Effector memory CD4-positive, alpha-beta T cell (primary cell): ENCODE data around the gene CDHR5.
"Not testable (repeated sequence)": the region's sequence is repeated elsewhere in the genome, so short reads cannot be mapped to it uniquely, and the experiment has no call there.

Experiments
- DNase-seq, 3 donors: peaks; one replicate each; pipeline ENCODE4 v3.0.0-alpha.2; 2020
- H3K27ac ChIP-seq: 2 replicates; pipeline ENCODE4 v1.7.0; 2013; ENCODE audit warnings: mild to moderate bottlenecking, low read length, moderate library complexity; ENCODE audit not compliant: insufficient read depth, poor library complexity, severe bottlenecking
- H3K27me3 ChIP-seq: replicated peaks from 2 replicates; pipeline ENCODE4 v1.7.0; 2013; ENCODE audit warnings: mild to moderate bottlenecking, low read length; ENCODE audit not compliant: insufficient read depth, control insufficient read depth, poor library complexity, severe bottlenecking
- H3K36me3 ChIP-seq: 2 replicates; pipeline ENCODE4 v1.7.0; 2013; ENCODE audit warnings: mild to moderate bottlenecking, low read length, moderate library complexity; ENCODE audit not compliant: control insufficient read depth, insufficient read depth
- H3K4me1 ChIP-seq: 2 replicates; pipeline ENCODE4 v1.7.0; 2013; ENCODE audit warnings: low read length, mild to moderate bottlenecking; ENCODE audit not compliant: control insufficient read depth, insufficient read depth, poor library complexity, severe bottlenecking
- H3K4me3 ChIP-seq: 2 replicates; pipeline ENCODE4 v1.7.0; 2013; ENCODE audit warnings: low read length, low read depth, mild to moderate bottlenecking; ENCODE audit not compliant: insufficient read depth, poor library complexity, severe bottlenecking
- H3K9me3 ChIP-seq: 2 replicates; pipeline ENCODE4 v1.7.0; 2013; ENCODE audit warnings: mild to moderate bottlenecking, low read length, moderate library complexity; ENCODE audit not compliant: control insufficient read depth

The CDHR5 gene

DNA sequence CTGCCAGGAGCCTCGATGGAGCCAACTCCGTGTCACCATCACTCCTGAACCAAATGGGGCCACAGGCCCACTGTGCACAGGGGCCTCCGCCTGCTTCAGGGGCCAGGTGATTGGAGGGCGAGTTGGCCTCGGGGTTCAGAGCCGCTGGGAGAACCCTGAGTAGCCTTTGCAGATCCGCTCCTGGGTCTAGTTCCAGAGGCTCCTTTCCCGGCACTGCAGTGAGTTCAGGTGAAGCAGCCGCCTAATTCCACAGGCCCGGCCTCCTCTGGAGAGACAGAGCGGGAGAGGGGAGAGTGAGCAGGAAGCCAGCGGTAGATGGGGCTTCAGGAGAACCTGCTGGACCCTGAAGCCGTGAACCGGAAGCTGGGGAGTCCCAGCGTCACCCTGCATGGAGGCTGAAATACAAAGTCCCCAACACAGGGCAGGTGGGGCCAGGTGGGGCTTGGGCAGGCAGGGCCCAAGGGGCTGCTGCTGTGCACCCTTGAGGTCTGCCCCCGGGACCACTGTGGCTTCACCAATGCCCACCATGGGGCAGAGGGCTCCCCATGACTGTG lies 34.9 kb upstream of the CDHR5 start:
- Histone ChIP-seq H3K27ac (no peak overlapping the region), H3K4me3 (no peak overlapping the region), H3K4me1 (no peaks in the 10 kb centered on the region), H3K27me3 (no peaks in the 10 kb centered on the region), H3K9me3 (no peaks in the 10 kb centered on the region), H3K36me3 (peaks cover 10% of the 10 kb centered on the region)
- DNase-seq: no peak

- Histone ChIP-seq H3K4me3 (no peak overlapping the region), H3K36me3 (peaks cover 10% of the 10 kb centered on the region), H3K27me3 (no peaks in the 10 kb centered on the region), H3K4me1 (no peaks in the 10 kb centered on the region), H3K27ac (no peak overlapping the region), H3K9me3 (no peaks in the 10 kb centered on the region)
- no peak for DNase-seq
Measured at GRCh38 chr11:657691-658126, 33.0 kb upstream of the CDHR5 start.

DNA sequence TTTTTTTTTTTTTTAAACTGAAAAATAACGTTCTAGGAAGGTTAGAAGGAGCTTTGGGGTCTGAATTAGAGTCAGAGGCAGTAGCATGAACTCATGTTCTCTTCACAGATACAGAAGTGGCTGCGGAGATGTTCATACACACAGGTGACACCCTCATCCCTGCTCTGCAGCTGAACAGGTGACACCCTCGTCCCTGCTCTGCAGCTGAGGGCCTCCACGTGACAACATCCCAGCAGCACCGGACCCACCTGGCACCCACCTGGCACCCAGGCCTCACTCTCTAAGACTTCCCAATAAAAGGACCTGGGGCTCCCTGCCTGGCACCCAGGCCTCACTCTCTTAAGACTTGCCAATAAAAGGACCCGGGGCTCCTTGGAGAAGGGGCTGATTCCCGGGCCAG lies 32.1 kb upstream of the CDHR5 start:
- no peaks in the 10 kb centered on the region for H3K4me1 ChIP-seq
- no peak overlapping the region for H3K27ac ChIP-seq
- no peak overlapping the region for H3K4me3 ChIP-seq
- H3K36me3 ChIP-seq: peaks cover 10% of the 10 kb centered on the region
- no peaks in the 10 kb centered on the region for H3K9me3 ChIP-seq
- H3K27me3 ChIP-seq: no peaks in the 10 kb centered on the region
- DNase-seq: no peak

DNA sequence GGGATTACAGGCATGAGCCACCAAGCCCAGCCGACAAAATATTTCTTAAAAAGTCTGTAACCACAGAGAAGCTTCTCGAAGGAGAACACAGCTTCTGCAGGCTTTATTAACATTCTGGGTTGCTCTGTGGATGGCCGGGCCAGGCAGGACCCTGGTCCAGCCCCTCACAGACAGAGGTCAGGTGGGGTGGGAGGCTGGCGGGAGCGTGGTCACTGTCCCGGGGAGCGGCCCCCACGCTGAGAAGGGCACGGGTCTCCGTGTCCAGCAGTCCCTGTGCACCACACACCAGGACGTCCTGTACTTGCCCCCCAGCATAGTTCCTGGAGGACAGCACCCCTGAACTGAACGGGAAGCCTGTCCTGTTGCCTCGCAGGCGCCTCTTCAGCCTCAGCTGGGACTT lies 31.7 kb upstream of the CDHR5 start:
- Histone ChIP-seq H3K9me3 (no peaks in the 10 kb centered on the region), H3K27me3 (no peaks in the 10 kb centered on the region), H3K4me3 (no peak overlapping the region), H3K4me1 (no peaks in the 10 kb centered on the region), H3K36me3 (peaks cover 10% of the 10 kb centered on the region), H3K27ac (no peak overlapping the region)
- no peak for DNase-seq

DNA sequence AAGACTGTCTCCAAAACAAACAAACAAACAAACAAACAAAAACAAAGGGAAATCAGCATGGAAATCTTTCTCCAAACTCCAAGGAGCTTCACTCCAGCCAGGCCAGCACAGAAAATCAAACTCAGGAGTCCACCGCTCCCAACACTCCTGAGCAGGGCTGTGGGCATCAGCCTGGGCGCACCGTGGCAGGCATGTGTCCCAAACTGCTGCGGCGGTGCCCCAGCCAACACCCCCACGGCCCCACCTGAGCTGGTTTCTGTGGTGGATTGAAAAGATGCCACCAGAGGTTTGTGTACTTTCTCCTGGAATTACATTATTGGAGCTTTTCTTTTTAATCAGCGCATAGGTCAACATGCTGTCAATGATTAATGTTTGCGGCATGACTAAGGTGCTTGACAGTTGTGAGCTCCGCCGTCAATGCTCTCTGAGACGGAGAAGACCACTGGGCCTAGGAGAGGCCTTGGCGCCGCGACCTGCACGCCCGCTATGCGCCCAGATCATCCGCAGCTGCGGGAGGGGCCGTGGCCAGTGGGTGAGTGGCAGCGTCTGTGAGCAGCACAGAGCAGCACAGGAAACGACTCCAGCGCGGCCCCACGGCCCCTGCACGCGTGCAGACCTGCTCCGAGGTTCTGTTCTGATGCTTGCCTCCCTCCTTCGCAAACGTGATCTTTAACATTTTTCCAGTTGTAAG lies 30.4 kb upstream of the CDHR5 start:
- DNase-seq: no peak
- H3K4me3 ChIP-seq: no peak overlapping the region
- peaks cover 7% of the 10 kb centered on the region for H3K36me3 ChIP-seq

DNA sequence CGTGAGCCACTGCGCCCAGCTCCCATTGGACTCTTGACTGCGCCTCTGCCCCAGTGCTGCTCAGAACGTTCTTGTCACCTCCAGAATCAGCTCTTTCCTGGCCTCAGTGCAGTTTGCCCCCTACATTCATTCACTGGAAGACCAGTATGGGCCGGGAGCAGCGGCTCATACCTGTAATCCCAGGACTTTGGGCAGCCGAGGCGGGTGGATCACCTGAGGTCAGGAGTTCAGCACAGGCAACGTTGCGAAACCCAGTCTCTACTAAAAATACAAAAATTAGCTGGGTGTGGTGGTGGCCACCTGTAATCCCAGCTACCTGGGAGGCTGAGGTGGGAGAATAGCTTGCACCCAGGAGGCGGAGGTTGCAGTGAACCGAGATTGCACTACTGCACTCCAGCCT lies 29.7 kb upstream of the CDHR5 start:
- H3K4me3 ChIP-seq, DNase-seq, H3K36me3 ChIP-seq, H3K4me1 ChIP-seq, H3K27me3 ChIP-seq, H3K27ac ChIP-seq, H3K9me3 ChIP-seq: not testable (repeated sequence)

More for the DNA sequence above, 30.4 kb upstream of the CDHR5 start:
- no peaks in the 10 kb centered on the region for H3K9me3 ChIP-seq
- no peak overlapping the region for H3K27ac ChIP-seq
- no peaks in the 10 kb centered on the region for H3K4me1 ChIP-seq
- H3K27me3 ChIP-seq: no peaks in the 10 kb centered on the region

- H3K36me3 ChIP-seq: peaks cover 7% of the 10 kb centered on the region
Measured at GRCh38 chr11:653837-654236, 29.1 kb upstream of the CDHR5 start.

DNA sequence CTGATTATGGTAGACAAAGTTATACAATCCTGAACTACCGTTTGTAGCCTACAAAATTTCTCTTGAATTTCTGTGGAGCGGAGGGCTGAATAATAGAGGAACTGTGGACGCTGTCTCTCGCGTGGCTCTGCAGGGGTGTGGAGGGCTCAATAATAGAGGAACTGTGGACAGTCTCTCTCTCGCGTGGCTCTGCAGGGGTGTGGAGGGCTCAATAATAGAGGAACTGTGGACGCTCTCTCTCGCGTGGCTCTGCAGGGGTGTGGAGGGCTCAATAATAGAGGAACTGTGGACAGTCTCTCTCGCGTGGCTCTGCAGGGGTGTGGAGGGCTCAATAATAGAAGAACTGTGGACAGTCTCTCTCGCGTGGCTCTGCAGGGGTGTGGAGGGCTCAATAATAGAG lies 28.4 kb upstream of the CDHR5 start:
- not testable (repeated sequence) for H3K4me3 ChIP-seq, H3K9me3 ChIP-seq, H3K27me3 ChIP-seq, DNase-seq, H3K27ac ChIP-seq, H3K4me1 ChIP-seq, H3K36me3 ChIP-seq

More at GRCh38 chr11:653837-654236, 29.1 kb upstream of the CDHR5 start:
- Histone ChIP-seq H3K27ac (no peak overlapping the region), H3K4me1 (no peaks in the 10 kb centered on the region), H3K27me3 (no peaks in the 10 kb centered on the region), H3K4me3 (no peak overlapping the region), H3K9me3 (no peaks in the 10 kb centered on the region)
- no peak for DNase-seq

DNA sequence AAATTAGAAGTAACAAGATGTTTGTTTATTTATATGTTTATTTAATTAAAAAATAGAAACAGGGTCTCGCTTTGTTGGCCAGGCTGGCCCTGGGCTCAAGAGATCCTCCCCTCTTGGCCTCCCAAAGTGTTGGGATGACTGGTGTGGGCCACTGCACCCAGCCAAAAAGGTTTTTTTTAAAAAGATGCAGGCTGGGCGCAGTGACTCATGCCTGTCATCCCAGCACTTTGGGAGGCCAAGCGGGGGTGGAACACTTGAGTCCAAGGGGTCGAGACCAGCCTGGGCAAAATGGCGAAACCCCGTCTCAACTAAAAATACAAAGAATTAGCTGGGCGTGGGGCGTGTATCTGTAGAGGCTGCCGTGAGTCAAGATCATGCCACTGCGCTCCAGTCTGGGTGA lies 25.7 kb upstream of the CDHR5 start:
- Histone ChIP-seq H3K4me1 (no peaks in the 10 kb centered on the region), H3K36me3 (peaks cover 3% of the 10 kb centered on the region), H3K27ac (no peak overlapping the region), H3K9me3 (no peaks in the 10 kb centered on the region), H3K27me3 (no peaks in the 10 kb centered on the region), H3K4me3 (no peak overlapping the region)
- no peak for DNase-seq

DNA sequence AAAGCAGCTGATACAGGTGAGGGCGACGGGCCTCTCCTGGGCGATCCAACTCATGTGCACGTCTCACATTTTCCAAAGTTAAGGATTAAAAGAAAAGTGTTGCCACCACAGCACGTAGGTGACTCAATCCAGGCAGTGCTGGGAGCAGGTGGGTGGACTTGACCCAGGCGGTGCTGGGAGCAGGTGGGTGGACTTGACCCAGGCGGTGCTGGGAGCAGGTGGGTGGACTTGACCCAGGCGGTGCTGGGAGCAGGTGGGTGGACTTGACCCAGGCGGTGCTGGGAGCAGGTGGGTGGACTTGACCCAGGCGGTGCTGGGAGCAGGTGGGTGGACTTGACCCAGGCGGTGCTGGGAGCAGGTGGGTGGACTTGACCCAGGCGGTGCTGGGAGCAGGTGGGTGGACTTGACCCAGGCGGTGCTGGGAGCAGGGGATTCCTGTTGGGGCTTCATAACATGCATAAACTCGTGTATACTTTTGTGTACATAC lies 23.0 kb upstream of the CDHR5 start:
- not testable (repeated sequence) for H3K36me3 ChIP-seq, H3K27ac ChIP-seq, H3K9me3 ChIP-seq, H3K27me3 ChIP-seq, H3K4me3 ChIP-seq, H3K4me1 ChIP-seq, DNase-seq
